HG03558 (cell line): ENCODE data around the gene COA7.

ENCODE experiments used
- ATAC-seq: cut with Tn5 transposase; IDR thresholded peaks from one replicate; pipeline ENCODE4 v1.9.1; 2021; ENCODE audit warnings: moderate number of reproducible peaks; ENCODE audit not compliant: unreplicated experiment; ENCODE audit errors: extremely low read depth

The COA7 gene

GRCh38 chr1:52674497-52675384 is 23.4 kb downstream of the COA7 start:
- no peak for ATAC-seq

DNA sequence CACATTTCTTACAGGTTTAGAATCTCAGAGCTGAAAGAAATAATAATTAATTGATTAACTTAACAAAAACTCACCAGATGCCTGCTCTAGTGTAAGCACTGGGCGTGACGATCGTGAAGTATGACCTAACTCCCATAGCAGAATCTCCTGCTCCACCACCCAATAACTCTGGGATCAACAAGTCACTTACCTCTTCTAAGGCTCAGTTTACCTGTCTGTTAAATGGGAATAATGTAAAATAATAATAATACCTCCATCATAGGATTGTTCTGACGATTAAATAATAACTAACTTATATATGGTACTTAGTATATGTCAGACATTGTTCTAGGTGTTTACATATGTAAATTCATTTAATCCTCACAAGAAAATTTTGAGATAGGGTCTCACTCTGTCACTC is 24.6 kb downstream of the COA7 start:
- no peak for ATAC-seq

DNA sequence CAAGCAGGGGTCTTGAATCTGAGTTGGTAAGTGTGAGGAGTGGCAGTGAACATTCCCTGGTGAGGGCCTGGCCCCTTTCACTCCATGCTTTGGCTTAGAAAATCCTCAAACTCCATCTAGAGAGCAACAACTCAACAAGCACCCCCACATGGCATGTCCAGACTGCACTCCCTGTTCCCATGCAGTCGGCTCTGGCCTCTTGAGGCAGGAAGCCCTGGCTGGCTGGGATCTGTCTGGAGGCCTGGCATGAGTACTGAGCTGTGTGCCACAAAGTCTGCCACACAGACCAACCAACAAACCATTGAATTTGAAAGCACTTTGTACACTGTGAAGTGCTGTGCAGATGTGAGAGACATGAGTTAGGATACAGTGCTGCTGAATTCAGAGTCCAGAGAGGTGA is 25.2 kb downstream of the COA7 start:
- no peak for ATAC-seq

DNA sequence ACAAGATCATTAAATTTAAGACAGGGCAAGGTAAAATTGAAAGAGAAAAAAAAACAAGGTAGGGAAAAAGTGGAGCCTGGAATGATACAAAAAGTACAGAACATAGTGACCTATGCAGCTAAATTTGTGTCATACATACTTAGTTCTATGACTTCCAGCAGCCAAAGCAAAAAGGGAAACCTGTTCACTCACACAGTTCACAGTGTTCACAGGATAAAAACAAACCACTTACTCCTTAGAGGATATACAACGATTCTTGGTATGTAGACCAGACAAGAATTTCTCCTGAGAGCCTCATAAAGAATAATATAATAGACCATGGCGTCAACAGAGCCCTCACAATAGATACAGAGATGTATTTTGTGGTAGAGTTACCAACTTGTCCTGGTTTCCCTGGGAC is 27.5 kb downstream of the COA7 start:
- ATAC-seq = no peak

DNA sequence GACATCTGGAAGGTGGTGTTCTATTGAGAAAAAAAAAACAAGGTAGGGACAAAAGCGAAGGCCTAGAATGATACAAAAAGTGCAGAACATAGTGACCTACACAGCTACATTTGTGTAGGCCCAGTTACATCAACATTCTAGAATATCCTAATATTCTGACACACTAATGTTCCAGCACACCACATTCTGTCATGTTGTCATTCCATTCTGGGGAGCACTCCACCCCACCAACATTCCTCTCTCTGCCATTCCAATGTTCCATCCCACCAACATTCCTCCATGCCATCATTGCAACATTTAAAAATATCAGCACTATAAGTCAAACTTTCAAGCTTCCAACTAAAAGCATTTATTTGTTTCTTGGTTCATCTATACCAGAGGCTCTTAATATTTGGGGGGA is 28.5 kb downstream of the COA7 start:
- ATAC-seq = no peak

GRCh38 chr1:52668711-52669110 is 29.4 kb downstream of the COA7 start:
- ATAC-seq = no peak

- ATAC-seq = no peak
Observed at GRCh38 chr1:52667984-52668383, 30.2 kb downstream of the COA7 start.

DNA sequence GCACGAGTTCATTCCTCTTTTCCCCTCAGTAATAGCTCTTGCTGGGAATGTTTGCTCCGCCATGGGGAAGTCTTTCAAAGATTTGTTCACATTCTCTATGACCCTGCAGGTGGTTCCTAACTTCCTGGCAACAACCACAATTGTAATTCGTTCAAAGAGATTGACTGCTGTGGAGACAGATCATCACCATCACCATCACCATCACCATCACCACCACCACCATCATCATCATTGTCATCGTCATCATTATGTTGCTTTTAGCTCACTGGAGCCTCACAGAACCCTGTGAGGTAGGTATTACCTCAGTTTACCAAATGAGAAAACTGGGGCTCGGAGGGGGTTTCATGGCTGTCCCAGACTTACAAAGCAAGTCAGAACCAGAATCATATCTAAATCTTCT is 30.9 kb downstream of the COA7 start:
- ATAC-seq = no peak

GRCh38 chr1:52665006-52665941 is 32.9 kb downstream of the COA7 start:
- no peak for ATAC-seq

DNA sequence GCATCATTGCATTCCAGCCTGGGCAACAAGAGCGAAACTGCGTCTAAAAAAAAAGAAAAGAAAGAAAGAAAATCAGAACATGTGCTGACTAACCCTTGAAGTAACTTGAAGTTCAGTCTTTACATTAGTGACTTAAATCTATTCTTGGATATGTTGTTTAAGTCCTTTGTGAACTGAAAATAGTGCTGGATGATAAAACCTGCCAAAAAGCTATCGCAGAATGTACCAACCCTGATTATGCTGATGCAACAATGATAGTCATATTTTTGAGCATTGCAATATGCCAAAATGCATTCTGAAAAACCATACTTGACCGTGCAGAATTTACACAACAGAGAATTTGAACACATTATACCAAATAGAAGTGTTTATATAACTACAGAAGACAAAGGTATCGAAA is 34.4 kb downstream of the COA7 start:
- ATAC-seq = no peak

DNA sequence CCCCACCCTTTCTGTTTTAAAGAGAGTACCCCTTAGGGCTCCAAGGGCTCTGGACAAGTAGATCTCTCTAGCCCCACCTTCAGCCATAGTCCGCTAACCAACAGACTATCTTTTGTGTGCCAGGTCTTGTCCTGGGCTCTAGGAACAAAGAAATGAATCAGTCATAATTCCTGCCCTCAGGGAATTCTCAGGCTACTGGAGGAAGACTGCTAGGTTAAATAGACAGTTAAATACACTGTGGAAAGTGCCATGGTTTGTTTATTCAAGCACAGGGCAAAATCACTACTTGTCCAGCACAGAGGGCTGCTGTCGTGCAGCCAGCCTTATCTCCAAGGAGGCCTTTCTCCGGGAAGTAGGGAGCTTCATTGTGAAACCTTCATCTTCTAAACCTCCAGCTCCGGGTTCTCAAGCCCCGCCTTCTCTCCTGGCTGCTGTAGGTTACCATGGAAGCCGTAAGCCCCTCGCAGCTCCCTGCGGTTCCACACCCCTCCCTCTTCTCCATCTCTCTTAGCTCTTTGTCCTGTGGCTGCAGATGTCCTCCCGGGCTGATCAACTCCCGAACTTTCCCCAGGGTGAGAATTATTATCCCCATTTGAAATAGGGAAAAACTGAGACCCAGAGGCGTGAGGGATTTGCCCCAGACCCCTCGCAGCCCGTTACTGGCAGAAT is 35.4 kb downstream of the COA7 start:
- no peak for ATAC-seq

DNA sequence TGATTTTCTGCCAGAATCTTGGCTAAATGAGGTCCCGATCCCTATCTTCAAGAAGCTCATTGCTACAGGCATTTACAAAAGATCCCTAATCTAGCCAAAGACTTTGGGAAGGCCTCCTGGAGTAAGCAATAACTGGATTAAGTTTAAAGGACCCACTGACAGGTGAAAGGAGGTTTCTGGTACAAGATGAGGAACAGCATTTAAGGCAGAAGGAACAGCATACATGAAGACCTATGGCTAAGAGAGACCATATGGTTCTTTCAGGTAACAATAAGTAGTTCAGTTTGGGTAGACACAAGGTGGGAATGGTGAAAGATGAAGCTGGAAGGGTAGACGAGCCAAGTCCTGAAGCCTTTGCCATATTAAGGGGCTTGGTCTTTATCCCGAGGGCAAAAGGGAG is 37.3 kb downstream of the COA7 start:
- ATAC-seq = no peak

DNA sequence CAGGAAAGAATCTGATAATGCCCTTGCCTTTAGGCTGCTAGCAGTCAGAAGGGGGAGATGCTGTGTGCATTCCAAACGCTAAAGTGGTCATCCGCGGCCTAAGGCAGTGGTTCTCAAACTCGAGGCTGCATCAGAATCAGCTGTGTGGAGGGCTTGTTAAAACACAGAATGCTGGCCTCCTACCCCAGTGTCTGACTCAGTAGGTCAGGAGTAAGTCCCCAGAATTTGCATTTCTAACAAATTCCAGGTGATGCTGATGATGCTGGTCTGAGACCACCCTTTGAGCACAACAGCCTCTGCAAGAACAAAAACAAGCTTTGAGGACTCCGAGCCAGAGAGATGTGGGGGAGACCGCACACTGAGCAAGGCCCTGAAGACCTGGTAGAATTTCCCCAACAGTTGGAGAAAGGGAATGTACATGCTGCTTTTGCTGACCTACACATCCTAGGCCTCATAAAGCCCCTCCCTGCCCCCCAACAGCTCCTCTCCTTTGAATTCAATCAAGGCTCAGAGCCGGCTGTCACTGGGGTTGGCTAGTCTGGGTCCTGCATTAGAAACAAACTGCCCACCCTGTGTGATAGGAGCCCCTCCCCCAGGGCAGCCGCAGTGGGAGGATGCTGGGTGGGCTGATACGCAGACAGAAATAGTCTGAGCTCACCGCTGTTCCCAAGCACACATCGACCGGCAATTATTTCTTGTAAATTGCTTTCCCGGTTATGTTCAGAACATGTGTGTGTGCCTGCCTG is 38.1 kb downstream of the COA7 start:
- no peak for ATAC-seq

- peak; percentile 83 for ATAC-seq
Observed at GRCh38 chr1:52659356-52659755, 38.8 kb downstream of the COA7 start.

- no peak for ATAC-seq
Observed at GRCh38 chr1:52658795-52659194, 39.4 kb downstream of the COA7 start.

- no peak for ATAC-seq
Observed at GRCh38 chr1:52657702-52658101, 40.4 kb downstream of the COA7 start.

DNA sequence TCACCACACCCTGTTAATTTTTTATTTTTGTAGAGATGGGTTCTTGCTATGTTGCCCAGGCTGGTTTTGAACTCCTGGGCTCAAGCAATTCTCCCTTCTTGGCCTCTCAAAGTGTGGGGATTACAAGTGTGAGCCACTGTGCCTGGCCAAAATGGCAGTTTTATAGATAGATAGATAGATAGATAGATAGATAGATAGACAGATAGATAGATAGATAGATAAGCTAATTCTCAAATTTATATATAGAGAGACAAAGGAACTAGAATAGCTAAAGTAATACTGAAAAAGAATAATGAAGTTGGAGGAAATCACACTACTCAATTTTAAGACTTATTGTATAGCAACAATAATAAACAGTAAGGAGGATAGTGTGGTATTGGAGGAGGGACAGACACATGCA is 44.1 kb downstream of the COA7 start:
- ATAC-seq = no peak

DNA sequence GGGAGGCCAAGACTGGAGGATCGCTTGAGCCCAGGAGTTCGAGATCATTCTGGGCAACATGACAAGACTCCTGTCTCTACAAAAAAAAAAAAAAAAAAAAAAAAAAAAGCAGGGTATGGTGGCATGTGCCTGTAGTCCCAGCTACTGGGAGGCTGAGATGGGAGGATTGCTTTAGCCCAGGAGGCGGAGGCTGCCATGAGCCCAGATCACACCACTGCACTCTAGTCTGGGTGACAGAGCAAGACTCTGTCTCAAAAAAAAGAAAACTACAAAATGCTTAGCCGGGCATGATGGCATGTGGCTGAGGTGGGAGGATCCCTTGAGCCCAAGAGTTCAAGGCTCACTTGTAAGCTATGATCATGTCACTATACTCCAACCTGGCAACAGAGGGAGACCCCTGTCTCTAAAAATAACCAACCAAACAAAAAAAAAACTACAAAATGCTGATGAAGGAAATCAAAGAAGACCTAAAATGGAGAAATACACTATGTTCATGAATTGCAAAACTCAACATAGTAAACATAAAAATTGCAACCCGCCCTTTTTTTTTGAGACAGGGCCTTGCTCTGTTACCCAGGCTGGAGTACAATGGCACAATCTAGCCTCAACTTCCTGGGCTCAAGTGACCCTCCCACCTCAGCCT is 44.8 kb downstream of the COA7 start:
- no peak for ATAC-seq

DNA sequence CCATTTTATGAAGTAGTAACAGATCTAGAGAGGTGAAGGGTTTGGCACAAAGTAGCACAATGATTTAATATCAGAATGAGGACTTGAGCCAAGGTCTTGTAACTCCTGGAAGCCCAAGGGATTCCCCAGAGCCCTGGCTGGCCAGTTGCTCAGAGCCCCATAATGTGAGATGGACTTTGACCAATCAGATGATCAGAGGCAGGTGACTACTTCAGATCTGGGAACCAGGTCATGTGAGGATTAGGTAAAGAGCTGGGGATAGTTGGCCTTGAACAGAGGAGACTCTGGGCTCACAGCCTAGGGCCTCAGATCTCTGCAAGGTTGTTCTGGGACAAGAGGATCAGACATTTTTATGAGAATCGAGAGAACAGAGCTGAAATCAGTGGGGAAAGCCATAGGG is 46.2 kb downstream of the COA7 start:
- ATAC-seq = no peak

DNA sequence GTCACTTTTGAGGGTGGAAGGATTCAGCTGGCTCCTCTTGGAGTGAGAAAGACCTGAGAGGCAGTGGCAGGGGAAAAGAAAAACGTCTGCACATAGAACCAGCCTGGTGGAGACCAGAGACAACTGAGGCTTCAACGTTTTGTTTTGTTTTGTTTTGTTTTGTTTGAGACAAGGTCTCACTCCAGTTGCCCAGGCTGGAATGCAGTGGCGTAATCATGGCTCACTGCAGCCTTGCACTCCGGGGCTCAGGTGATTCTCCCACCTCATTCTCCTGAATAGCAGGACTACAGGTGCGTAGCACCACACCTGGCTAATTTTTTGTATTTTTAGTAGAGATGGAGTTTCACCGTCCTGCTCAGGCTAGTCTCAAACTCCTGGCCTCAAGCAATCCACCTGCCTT is 52.9 kb downstream of the COA7 start:
- no peak for ATAC-seq
